Uterus (tissue), 2 donors: ENCODE measurements around the gene PFKFB2.

ENCODE experiments used
- CTCF ChIP-seq, 4 experiments: fragments of 200-600 bp in 2 of 4; fragments of 450-650 bp in 2 of 4; sonication (generic) in 2 of 4; IDR thresholded peaks; one replicate each; pipeline ENCODE4 v1.5.1; 2016 to 2019; ENCODE audit warnings: antibody characterized with exemption in 4 of 4, mild to moderate bottlenecking in 2 of 4, moderate library complexity in 1 of 4
- POLR2A ChIP-seq, 2 donors: fragments of 450-650 bp; IDR thresholded peaks; one replicate each; pipeline ENCODE4 v1.6.1; 2016; ENCODE audit warnings: antibody characterized with exemption in 2 of 2, mild to moderate bottlenecking in 1 of 2, moderate library complexity in 1 of 2

GRCh38 chr1:207019661-207020060 lies 33.4 kb upstream of the PFKFB2 start:
- TF ChIP-seq CTCF (IDR thresholded peaks at IDR 0.05) (no peak), POLR2A (IDR thresholded peaks at IDR 0.05) (no peak)
